GM18867 (cell line): Measurements from ENCODE around the gene TM7SF2.

Experiments used
- ATAC-seq: cut with Tn5 transposase; IDR thresholded peaks from one replicate; pipeline ENCODE4 v1.9.1; 2021; ENCODE audit warnings: mild to moderate bottlenecking, moderate library complexity; ENCODE audit not compliant: unreplicated experiment

The TM7SF2 gene

GRCh38 chr11:65111744-65112545, at the start of gene TM7SF2:
Gene TM7SF2, plus strand, starts transcription at chr11:65111872. Its CDS starts 144 bp downstream, at chr11:65112016.
- ATAC-seq: peak; percentile 59

- no peak for ATAC-seq
These were observed 48.1 kb upstream of the TM7SF2 start for GRCh38 chr11:65063532-65063931.

DNA sequence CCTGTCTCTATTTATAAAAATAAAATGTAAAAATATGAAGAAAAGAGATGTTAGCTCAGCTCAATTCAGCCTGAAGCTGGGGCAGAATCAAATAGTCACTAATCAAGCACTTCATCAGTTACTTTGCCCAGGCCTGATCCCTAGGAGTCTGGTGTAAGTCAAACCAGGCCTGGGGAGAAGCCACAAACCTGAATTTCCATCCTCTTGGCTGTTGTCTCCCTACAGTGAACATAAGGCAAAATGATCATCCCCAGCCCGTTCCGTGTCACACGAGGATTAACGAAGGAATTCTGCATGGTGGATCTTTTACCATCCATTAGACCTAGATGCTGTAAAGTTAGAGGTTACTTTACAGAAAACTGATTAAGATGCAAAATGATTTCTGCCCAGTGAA, 46.8 kb upstream of the TM7SF2 start:
- ATAC-seq: no peak

DNA sequence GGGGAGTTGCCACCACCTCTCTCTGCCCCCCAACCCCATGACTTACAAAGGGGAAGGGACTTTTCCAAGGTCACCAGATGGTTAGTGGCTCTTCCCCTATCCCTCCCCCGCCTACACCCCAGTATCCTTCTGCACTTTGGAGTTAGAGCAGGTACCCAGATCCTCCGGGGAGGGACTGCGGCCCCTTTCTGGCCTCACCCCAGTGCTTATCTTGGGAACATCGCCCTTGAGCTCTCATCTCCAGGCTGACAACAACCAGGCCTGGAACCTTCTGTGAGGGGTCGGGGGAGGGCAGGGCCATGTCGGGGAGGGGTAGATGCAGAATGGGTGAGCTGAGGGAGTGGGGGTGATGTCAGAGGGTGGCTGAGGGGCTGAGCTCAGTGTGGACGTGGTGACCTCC, 45.8 kb upstream of the TM7SF2 start:
- no peak for ATAC-seq

- no peak for ATAC-seq
These were observed 45.4 kb upstream of the TM7SF2 start for GRCh38 chr11:65066315-65066714.

DNA sequence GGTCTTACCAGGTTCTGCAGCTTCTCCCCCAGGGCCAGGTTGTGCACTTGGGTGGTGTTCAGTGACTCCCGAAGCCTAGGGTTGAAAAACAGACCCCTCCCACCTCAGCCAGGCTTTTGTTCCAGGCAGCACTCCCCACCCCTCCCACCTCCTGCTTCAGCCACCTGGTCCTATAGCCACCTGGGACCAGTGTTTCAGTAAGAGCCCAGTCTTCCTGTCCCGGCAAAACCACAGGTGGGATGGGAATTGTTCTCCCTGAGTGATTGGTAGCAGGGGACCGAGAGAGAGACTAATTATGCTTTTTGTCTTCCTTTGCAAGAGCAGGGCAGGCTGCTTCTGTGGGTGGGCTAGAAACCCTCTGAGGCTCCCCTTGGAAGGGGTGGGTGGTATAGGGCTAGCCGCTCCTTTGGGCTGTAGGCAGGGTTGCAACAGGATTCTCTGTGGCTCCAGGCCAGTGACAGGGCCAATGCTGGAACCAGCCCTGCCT, 44.8 kb upstream of the TM7SF2 start:
- ATAC-seq: no peak

DNA sequence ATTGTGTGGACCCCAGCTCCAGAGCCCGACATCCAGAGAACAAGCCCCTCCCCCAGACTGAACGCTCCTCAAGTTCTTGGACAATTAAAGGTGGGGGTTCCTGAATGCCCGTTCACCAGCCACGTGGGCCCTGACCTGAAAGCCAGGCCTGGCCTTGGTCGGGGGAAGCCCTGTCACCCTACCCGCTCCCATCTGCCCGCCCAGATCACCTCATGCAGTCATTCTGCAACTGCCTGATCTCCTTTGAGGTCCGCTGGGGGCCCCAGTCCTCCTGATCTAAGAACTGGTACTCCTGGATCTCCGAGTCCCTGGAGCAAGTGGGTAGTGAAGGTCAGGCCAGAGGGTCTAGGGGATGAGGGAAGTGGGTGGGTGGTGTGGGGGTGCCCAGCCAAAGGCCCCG, 44.2 kb upstream of the TM7SF2 start:
- ATAC-seq: no peak

DNA sequence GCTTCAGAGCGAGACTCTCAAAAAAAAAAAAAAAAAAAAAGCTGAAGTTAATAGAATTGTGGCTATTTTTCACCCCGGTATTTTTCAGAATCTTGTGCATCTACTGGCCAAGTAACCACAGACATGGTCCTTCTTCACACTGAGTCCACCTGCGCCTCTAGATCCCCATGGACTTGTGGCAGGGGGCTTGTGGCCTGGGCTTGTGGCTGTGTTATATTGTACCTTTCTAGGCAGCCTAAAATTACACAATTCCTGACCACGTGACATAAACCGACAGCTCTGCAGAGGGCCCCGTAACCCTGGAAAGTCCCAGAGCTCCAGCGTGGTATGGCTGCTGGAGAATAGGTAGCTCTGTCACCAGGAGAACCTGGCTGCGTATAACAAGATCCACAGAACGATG, 42.5 kb upstream of the TM7SF2 start:
- ATAC-seq: no peak

DNA sequence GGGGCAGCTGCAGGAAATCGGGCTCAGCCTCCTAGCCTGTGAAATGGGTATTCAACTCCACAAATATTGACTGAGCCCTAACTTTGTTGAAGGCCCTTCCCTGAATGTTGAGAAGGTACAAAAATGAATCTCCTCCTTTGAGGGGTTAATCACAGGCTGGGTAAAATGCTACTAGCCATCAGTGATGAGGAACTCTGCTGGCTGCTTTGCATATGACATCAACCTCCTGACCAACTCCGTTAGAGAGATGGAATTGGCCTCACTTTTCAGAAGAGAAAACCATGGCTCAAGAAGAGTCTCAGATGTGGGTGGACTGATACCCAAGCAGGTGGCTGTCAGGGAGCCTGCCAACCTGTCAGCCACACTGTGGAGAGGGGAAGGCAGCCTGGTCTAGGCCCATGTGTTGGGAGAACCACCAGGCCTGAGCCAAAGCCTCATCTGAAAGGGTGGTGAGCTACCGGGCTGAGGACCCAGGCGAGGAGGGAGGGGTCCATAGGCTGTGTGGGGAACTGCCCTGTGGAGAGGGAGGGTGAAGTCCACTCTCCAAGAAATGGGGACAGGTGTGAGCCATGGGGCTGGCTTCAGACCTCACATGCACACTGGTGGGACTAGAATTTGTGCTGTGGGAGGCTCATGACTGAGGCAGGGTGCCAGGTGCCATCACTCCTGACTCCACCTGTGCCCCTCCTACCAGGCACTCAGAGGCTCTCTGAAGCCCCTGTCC, 39.6 kb upstream of the TM7SF2 start:
- ATAC-seq: no peak

GRCh38 chr11:65072631-65072966, 39.1 kb upstream of the TM7SF2 start:
- ATAC-seq: no peak

GRCh38 chr11:65077451-65077850, 34.2 kb upstream of the TM7SF2 start:
- ATAC-seq: no peak

DNA sequence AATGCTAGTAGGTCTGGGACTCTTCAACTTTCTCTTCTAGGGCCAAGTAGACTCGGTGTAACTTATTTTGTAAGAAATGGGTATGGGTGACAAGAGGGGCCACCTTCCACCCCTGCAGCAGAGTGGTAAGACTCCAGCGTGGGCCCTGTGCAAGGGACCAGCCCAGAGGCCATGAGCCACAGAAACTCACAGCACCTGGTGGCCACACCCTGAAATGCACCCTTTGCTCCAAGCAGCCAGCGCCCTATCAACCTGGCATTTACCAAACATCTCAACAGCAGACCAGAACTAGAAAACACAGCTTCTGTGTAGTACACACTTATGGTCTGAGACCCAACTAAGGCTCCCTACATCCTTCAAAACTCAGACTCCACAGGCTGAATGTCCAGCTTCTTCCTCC, 33.5 kb upstream of the TM7SF2 start:
- ATAC-seq: peak; percentile 58

- ATAC-seq: no peak
These were observed 32.8 kb upstream of the TM7SF2 start for GRCh38 chr11:65078786-65079342.

- peak; percentile 4 for ATAC-seq
These were observed 28.4 kb upstream of the TM7SF2 start for GRCh38 chr11:65083134-65083833.

- ATAC-seq: peak; percentile 80
These were observed 27.7 kb upstream of the TM7SF2 start, which contains the start of the genes CDCA5 and ZFPL1 for GRCh38 chr11:65083834-65084597. Gene CDCA5, minus strand, starts transcription at chr11:65084040. Its CDS starts 62 bp downstream, at chr11:65083978. Gene ZFPL1, plus strand, starts transcription at chr11:65084222. Its CDS starts 477 bp downstream, at chr11:65084699.

GRCh38 chr11:65084598-65085375, 26.9 kb upstream of the TM7SF2 start:
- peak; percentile 4 for ATAC-seq

GRCh38 chr11:65085446-65085845, 26.2 kb upstream of the TM7SF2 start:
- ATAC-seq: no peak

DNA sequence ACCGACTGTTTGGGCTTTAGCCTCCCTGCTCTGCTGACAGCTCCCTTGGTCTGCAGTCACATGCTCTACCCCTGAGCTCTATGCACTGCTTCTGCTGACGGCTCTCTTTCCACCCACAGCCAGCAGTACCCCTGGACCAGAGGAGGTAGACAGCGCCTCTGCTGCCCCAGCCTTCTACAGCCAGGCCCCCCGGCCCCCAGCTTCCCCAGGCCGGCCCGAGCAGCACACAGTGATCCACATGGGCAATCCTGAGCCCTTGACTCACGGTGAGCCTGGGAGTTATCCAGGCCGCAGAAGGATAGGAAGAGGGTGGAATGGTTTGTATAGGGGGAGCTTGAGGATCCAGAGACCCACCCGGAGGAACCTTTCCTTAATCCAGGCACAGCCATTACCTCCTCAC, 24.9 kb upstream of the TM7SF2 start:
- no peak for ATAC-seq

GRCh38 chr11:65087216-65087615, 24.5 kb upstream of the TM7SF2 start:
- no peak for ATAC-seq

DNA sequence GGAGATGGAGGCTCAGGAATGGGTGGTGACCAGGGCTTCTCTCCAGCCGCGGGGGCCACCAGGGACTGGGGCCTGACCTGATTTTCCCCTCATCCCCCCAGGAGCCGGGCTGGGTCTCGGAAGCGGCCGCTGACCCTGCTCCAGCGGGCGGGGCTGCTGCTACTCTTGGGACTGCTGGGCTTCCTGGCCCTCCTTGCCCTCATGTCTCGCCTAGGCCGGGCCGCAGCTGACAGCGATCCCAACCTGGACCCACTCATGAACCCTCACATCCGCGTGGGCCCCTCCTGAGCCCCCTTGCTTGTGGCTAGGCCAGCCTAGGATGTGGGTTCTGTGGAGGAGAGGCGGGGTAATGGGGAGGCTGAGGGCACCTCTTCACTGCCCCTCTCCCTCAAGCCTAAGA, 23.8 kb upstream of the TM7SF2 start:
- no peak for ATAC-seq
